Astrocyte (in vitro differentiated cells and primary cell): ENCODE results near the gene CD22. TPM values are rescaled to one million over a fixed set of nuclear protein-coding genes. Genes with fewer than 3 reads are reported as not detected.

Experiments used
- DNase-seq: peaks from one replicate; pipeline ENCODE4 v3.0.0-alpha.2; 2010; ENCODE audit warnings: low read depth
- FAIRE-seq: peaks from 2 replicates; lab custom pipeline; 2011; peaks lifted over from hg19 to GRCh38; lab: Jason Lieb, UNC
- H2AFZ ChIP-seq: 2 replicates; pipeline ENCODE4 v1.6.0; 2012; ENCODE audit warnings: low read depth, low read length, inconsistent platforms
- H3K27ac ChIP-seq: 2 replicates; pipeline ENCODE4 v1.5.1; 2011; ENCODE audit warnings: low read depth, low read length, inconsistent platforms
- H3K27me3 ChIP-seq: 2 replicates; pipeline ENCODE4 v1.6.0; 2011; ENCODE audit warnings: low read length, inconsistent platforms; ENCODE audit not compliant: insufficient read depth
- H3K36me3 ChIP-seq: 2 replicates; pipeline ENCODE4 v1.5.1; 2011; ENCODE audit warnings: low read length, inconsistent platforms; ENCODE audit not compliant: insufficient read depth
- H3K4me1 ChIP-seq: 2 replicates; pipeline ENCODE4 v1.5.1; 2011; ENCODE audit warnings: low read length, inconsistent platforms; ENCODE audit not compliant: insufficient read depth
- H3K4me2 ChIP-seq: 2 replicates; pipeline ENCODE4 v1.6.0; 2012; ENCODE audit warnings: low read length, inconsistent platforms
- H3K4me3 ChIP-seq: 2 replicates; pipeline ENCODE4 v1.5.1; 2011; ENCODE audit warnings: low read depth, mild to moderate bottlenecking, low read length, inconsistent platforms; ENCODE audit not compliant: insufficient read depth
- H3K79me2 ChIP-seq: 2 replicates; pipeline ENCODE4 v1.6.0; 2012; ENCODE audit warnings: mild to moderate bottlenecking, low read length, inconsistent platforms; ENCODE audit not compliant: insufficient read depth
- H3K9ac ChIP-seq: 2 replicates; pipeline ENCODE4 v1.6.0; 2012; ENCODE audit warnings: mild to moderate bottlenecking, low read length, inconsistent platforms
- H3K9me3 ChIP-seq: 2 replicates; pipeline ENCODE4 v1.5.1; 2012; ENCODE audit warnings: low read depth, mild to moderate bottlenecking, low read length, inconsistent platforms; ENCODE audit not compliant: insufficient read depth
- H4K20me1 ChIP-seq: 2 replicates; pipeline ENCODE4 v1.6.0; 2012; ENCODE audit warnings: low read length, inconsistent platforms; ENCODE audit not compliant: insufficient read depth
- H3K27ac Mint-ChIP-seq: one replicate; pipeline ENCODE4 v1.8.0; 2021; ENCODE audit warnings: mild to moderate bottlenecking, mixed read lengths; ENCODE audit not compliant: unreplicated experiment
- H3K27me3 Mint-ChIP-seq: one replicate; pipeline ENCODE4 v1.8.0; 2021; ENCODE audit warnings: low read depth, mixed read lengths; ENCODE audit not compliant: unreplicated experiment
- H3K36me3 Mint-ChIP-seq: one replicate; pipeline ENCODE4 v1.8.0; 2021; ENCODE audit warnings: low read depth, mixed read lengths; ENCODE audit not compliant: unreplicated experiment
- H3K4me1 Mint-ChIP-seq: one replicate; pipeline ENCODE4 v1.8.0; 2021; ENCODE audit warnings: low read depth, mixed read lengths; ENCODE audit not compliant: unreplicated experiment
- H3K4me3 Mint-ChIP-seq: one replicate; pipeline ENCODE4 v1.8.0; 2021; ENCODE audit warnings: mild to moderate bottlenecking, moderate library complexity, mixed read lengths; ENCODE audit not compliant: unreplicated experiment
- H3K9me3 Mint-ChIP-seq: one replicate; pipeline ENCODE4 v1.8.0; 2021; ENCODE audit warnings: mild to moderate bottlenecking, mixed read lengths; ENCODE audit not compliant: unreplicated experiment
- CTCF ChIP-seq: IDR thresholded peaks from 2 replicates; pipeline ENCODE4 v1.5.1; 2011; ENCODE audit warnings: low read depth, mild to moderate bottlenecking, inconsistent platforms, low read length, moderate library complexity; ENCODE audit not compliant: insufficient read depth
- EZH2 ChIP-seq: IDR thresholded peaks from 2 replicates; pipeline ENCODE4 v1.6.1; 2012; ENCODE audit warnings: mild to moderate bottlenecking, low read length, inconsistent platforms; ENCODE audit not compliant: insufficient read depth
- total RNA-seq: library from RNA; stranded (reverse); gene quantifications from 2 replicates; pipeline ENCODE4 v1.2.1, GENCODE V29; 2021

Gene CD22
- total RNA-seq, 1 donor from 2014 or later = not detected

- TF ChIP-seq CTCF = no peak
- no peak for TF ChIP-seq EZH2
- H3K4me3 Mint-ChIP-seq = no peak overlapping the region
- H3K27me3 ChIP-seq = peaks cover 3% of the 10 kb centered on the region
- no peak overlapping the region for H3K27ac ChIP-seq
- H3K79me2 ChIP-seq = no peaks in the 10 kb centered on the region
- H3K36me3 Mint-ChIP-seq = no peaks in the 10 kb centered on the region
- H3K4me3 ChIP-seq = no peak overlapping the region
- peaks cover 67% of the 10 kb centered on the region for H3K27me3 Mint-ChIP-seq
- H3K4me1 Mint-ChIP-seq = peaks cover 3% of the 10 kb centered on the region
- no peaks in the 10 kb centered on the region for H3K9me3 Mint-ChIP-seq
- no peak overlapping the region for H3K9ac ChIP-seq
- H3K4me1 ChIP-seq = no peaks in the 10 kb centered on the region
- DNase-seq (no peak), FAIRE-seq (no peak)
- no peaks in the 10 kb centered on the region for H3K9me3 ChIP-seq
- H3K36me3 ChIP-seq = no peaks in the 10 kb centered on the region
- H2AFZ ChIP-seq = no peak overlapping the region
- no peak overlapping the region for H3K27ac Mint-ChIP-seq
- no peak overlapping the region for H3K4me2 ChIP-seq
- H4K20me1 ChIP-seq = no peaks in the 10 kb centered on the region
Measured at GRCh38 chr19:35346193-35347052, 17.4 kb downstream of the CD22 start.

- Mint-ChIP-seq H3K4me3 (no peak within 1 kb of the TSS), H3K27ac (no peak within 1 kb of the TSS), H3K4me1 (peaks cover 3% of the 10 kb centered on the region), H3K36me3 (no peaks in the 10 kb centered on the region), H3K9me3 (no peaks in the 10 kb centered on the region), H3K27me3 (peaks cover 58% of the 10 kb centered on the region)
- no peak within 1 kb of the TSS for H3K27ac ChIP-seq
- DNase-seq (no peak), FAIRE-seq (no peak)
- no peaks in the 10 kb centered on the region for H3K36me3 ChIP-seq
- no peaks in the 10 kb centered on the region for H4K20me1 ChIP-seq
- no peak within 1 kb of the TSS for H3K4me2 ChIP-seq
- H3K27me3 ChIP-seq = peaks cover 3% of the 10 kb centered on the region
- no peaks in the 10 kb centered on the region for H3K9me3 ChIP-seq
- H3K4me3 ChIP-seq = no peak within 1 kb of the TSS
- no peaks in the 10 kb centered on the region for H3K4me1 ChIP-seq
- TF ChIP-seq CTCF (no peak), EZH2 (no peak)
- H2AFZ ChIP-seq = no peak within 1 kb of the TSS
- no peak within 1 kb of the TSS for H3K9ac ChIP-seq
- no peaks in the 10 kb centered on the region for H3K79me2 ChIP-seq
Measured at GRCh38 chr19:35347171-35347929, 18.4 kb downstream of the CD22 start, which contains the start of gene FFAR1. Gene FFAR1 (plus strand): TSS chr19:35347902. CDS start chr19:35351552, 3,650 bp downstream.
